Transverse colon (tissue), 4 donors: ENCODE data around the gene NKD1.

ENCODE experiments used
- EP300 ChIP-seq: sonication (generic); formaldehyde crosslinking; IDR thresholded peaks from one replicate; pipeline ENCODE4 v1.6.1; 2017; ENCODE audit warnings: antibody characterized with exemption, low read depth
- POLR2A ChIP-seq: fragments of 450-650 bp; IDR thresholded peaks from one replicate; pipeline ENCODE4 v1.6.1; 2016; ENCODE audit warnings: antibody characterized with exemption, mild to moderate bottlenecking, moderate library complexity
- POLR2AphosphoS5 ChIP-seq, 3 donors: sonication (generic); formaldehyde crosslinking; IDR thresholded peaks; one replicate each; pipeline ENCODE4 v1.6.1; 2016; ENCODE audit warnings: antibody characterized with exemption in 3 of 3
- TF ChIP-seq, protein P1 (sequence below), 5 experiments: fragments of 200-600 bp in 3 of 5; fragments of 450-650 bp in 2 of 5; sonication (generic) in 3 of 5; IDR thresholded peaks; 1 replicate in 2 of 5; 2 replicates in 3 of 5; pipeline ENCODE4 v1.5.1; 2016 to 2017; ENCODE audit warnings: antibody characterized with exemption in 5 of 5, inconsistent platforms in 3 of 5, mild to moderate bottlenecking in 2 of 5, moderate library complexity in 1 of 5

DNA sequence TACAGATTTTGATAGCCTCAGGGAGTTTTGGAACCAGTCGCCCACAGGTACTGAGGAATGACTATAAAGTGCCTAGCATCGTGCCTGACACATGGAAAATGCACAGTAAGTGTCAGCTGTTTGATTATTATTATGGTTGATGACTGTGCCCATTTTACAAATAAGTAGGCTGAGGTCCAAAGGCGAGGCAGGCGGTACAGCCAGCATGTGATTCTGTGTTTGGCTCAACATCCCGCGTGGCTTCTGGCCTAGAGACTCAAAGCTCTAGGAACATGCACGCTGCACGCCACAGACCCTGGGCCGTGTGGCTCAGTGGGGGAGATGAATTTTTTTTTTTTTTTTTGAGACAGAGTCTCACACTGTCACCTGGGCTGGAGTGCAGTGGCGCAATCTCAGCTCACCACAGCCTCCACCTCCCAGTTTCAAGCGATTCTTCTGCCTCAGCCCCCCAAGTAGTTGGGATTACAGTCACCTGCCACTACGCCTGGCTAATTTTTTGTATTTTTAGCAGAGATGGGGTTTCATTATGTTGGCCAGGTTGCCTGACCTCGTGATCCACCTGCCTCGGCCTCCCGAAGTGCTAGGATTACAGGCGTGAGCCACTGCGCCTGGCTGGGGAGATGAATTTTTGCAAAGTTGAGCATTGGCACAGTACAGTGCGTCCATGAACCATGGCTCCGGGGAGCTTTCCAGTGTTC lies 57.7 kb downstream of the NKD1 start:
- TF ChIP-seq, protein P1, sequence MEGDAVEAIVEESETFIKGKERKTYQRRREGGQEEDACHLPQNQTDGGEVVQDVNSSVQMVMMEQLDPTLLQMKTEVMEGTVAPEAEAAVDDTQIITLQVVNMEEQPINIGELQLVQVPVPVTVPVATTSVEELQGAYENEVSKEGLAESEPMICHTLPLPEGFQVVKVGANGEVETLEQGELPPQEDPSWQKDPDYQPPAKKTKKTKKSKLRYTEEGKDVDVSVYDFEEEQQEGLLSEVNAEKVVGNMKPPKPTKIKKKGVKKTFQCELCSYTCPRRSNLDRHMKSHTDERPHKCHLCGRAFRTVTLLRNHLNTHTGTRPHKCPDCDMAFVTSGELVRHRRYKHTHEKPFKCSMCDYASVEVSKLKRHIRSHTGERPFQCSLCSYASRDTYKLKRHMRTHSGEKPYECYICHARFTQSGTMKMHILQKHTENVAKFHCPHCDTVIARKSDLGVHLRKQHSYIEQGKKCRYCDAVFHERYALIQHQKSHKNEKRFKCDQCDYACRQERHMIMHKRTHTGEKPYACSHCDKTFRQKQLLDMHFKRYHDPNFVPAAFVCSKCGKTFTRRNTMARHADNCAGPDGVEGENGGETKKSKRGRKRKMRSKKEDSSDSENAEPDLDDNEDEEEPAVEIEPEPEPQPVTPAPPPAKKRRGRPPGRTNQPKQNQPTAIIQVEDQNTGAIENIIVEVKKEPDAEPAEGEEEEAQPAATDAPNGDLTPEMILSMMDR (IDR thresholded peaks at IDR 0.05), result no peak
- no peak for TF ChIP-seq EP300
- TF ChIP-seq POLR2A, result no peak
- TF ChIP-seq POLR2AphosphoS5 (IDR thresholded peaks at IDR 0.05), result no peak
